HFFc6 (cell line): Measurements from ENCODE around the gene C10orf71. TPM values are rescaled to one million over a fixed set of nuclear protein-coding genes. Genes with fewer than 3 reads are reported as not detected.

ENCODE experiments used
- DNase-seq: peaks from one replicate; pipeline ENCODE4 v3.0.0-alpha.2; 2018
- H3K27ac Mint-ChIP-seq: 2 replicates; pipeline ENCODE4 v1.8.0; 2020; ENCODE audit warnings: mild to moderate bottlenecking, mixed read lengths
- H3K27me3 Mint-ChIP-seq: 2 replicates; pipeline ENCODE4 v1.8.0; 2021; ENCODE audit warnings: mild to moderate bottlenecking, moderate library complexity, mixed read lengths; ENCODE audit not compliant: insufficient read depth
- H3K36me3 Mint-ChIP-seq: 2 replicates; pipeline ENCODE4 v1.8.0; 2021; ENCODE audit warnings: low read depth, mixed read lengths
- H3K4me1 Mint-ChIP-seq: 2 replicates; pipeline ENCODE4 v1.8.0; 2020; ENCODE audit warnings: low read depth, mixed read lengths
- H3K4me3 Mint-ChIP-seq: 2 replicates; pipeline ENCODE4 v1.8.0; 2020; ENCODE audit warnings: mild to moderate bottlenecking, moderate library complexity, mixed read lengths
- H3K9me3 Mint-ChIP-seq: 2 replicates; pipeline ENCODE4 v1.8.0; 2020; ENCODE audit warnings: mild to moderate bottlenecking, mixed read lengths
- total RNA-seq, 6 experiments: library from RNA; stranded (reverse); fragmentation: NEBNext Ultra II Directional; extraction: Animal tissue kit (Norgen Biotek cat#: 25700); gene quantifications; 2 replicates in 1 of 6; 3 replicates in 5 of 6; pipeline ENCODE4 v1.2.3, GENCODE V29; 2021
- TF ChIP-seq, protein P1 (sequence below): fragments of 200-600 bp; sonication (generic); IDR thresholded peaks from 2 replicates; pipeline ENCODE4 v1.5.0; 2021; ENCODE audit warnings: antibody characterized with exemption, mild to moderate bottlenecking

The C10orf71 gene
- total RNA-seq, 6 experiments from 2014 or later = not detected

DNA sequence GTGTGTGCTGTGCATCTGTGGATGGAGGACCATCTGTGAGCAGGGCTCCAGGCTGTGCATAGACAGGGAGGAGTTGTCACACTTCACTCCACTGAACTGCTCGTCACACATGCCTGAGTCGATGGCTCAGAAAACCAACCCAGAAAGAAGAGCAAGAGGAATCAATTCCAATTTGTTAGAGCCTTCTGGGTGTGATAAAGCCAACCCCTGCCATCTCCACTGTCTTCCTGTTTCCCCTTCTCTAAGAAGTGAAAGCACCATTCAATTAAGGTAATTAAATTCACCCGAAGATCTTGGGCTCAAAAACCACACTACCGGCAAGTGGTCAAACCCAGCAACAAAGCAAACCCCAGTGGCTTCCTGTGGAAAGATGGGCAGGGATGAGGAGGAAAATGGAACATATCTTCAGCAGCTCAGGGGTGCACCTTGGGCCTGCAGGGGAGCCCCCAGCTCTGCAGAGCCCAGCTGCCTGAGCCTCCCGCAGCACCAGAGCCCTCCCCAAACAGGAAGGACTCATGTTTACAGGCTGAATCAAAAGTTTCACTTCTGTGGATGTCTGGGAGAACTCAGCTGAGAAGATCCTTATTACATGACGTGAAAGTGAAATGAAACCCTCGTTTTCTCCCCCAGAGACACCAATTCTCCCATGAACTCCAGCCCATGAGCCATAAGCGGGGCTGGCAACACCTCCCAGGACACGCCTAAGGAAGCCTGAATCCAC is 10.9 kb downstream of the C10orf71 start:
- Mint-ChIP-seq H3K27me3 (peaks cover 36% of the 10 kb centered on the region), H3K4me3 (no peak overlapping the region), H3K36me3 (no peaks in the 10 kb centered on the region), H3K27ac (no peak overlapping the region), H3K4me1 (no peaks in the 10 kb centered on the region), H3K9me3 (no peaks in the 10 kb centered on the region)
- TF ChIP-seq, protein P1, sequence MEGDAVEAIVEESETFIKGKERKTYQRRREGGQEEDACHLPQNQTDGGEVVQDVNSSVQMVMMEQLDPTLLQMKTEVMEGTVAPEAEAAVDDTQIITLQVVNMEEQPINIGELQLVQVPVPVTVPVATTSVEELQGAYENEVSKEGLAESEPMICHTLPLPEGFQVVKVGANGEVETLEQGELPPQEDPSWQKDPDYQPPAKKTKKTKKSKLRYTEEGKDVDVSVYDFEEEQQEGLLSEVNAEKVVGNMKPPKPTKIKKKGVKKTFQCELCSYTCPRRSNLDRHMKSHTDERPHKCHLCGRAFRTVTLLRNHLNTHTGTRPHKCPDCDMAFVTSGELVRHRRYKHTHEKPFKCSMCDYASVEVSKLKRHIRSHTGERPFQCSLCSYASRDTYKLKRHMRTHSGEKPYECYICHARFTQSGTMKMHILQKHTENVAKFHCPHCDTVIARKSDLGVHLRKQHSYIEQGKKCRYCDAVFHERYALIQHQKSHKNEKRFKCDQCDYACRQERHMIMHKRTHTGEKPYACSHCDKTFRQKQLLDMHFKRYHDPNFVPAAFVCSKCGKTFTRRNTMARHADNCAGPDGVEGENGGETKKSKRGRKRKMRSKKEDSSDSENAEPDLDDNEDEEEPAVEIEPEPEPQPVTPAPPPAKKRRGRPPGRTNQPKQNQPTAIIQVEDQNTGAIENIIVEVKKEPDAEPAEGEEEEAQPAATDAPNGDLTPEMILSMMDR = no peak
- DNase-seq = no peak

DNA sequence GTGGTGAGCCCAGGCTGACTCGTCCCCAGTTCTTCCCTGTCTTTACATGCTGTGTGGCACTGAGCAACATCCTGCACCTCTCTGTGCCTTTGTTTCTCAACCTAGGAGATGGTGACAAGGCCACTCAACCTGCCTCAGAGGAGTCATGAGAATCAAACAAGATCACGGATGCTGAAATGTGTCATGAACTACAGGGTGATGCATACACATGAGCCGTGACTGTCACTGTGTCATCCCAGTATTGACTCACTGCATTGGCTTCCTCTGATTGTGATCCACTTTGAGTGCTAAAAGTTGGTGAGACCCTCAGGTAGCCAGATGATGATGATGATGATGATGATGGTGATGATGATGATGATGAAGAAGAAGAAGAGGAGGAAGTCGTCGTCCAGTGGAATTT is 11.5 kb downstream of the C10orf71 start:
- TF ChIP-seq, protein P1 = no peak
- Mint-ChIP-seq H3K9me3 (no peaks in the 10 kb centered on the region), H3K36me3 (no peaks in the 10 kb centered on the region), H3K27me3 (peaks cover 34% of the 10 kb centered on the region), H3K4me1 (no peaks in the 10 kb centered on the region), H3K4me3 (no peak overlapping the region), H3K27ac (no peak overlapping the region)
- DNase-seq = no peak

DNA sequence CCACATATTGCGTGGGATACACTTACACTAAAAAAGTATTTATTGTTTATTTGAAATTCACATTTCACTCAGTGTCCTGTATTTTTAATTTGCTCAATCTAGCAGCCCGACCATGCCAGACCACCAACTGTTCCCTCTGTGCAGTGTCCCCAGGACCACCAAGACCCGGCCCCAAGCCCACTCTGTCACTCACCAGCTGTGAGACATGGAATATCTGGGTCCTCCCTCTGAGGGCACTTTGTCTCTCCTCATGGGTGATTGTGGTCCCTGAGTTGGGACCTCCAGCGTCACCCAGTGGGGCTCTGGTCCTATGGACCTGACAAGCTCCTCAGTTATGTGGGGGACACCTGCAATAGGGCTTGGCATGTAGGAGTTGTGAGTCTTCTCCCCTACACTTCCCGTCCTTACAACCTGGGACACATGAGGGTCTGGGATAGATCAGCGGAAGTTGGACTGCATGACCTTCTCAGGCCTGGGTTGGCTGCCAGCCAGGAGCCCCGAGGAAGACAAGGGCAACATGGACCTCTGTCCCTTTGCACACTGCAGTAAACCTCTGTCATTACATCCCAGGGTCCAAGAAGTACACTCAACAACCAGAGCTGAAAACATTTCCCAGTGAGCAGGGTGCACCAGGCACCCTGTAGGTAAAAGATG is 12.1 kb downstream of the C10orf71 start:
- no peak for DNase-seq
- Mint-ChIP-seq H3K4me3 (no peak overlapping the region), H3K27ac (no peak overlapping the region), H3K9me3 (no peaks in the 10 kb centered on the region), H3K4me1 (no peaks in the 10 kb centered on the region), H3K27me3 (peaks cover 29% of the 10 kb centered on the region), H3K36me3 (no peaks in the 10 kb centered on the region)
- TF ChIP-seq, protein P1 = no peak

DNA sequence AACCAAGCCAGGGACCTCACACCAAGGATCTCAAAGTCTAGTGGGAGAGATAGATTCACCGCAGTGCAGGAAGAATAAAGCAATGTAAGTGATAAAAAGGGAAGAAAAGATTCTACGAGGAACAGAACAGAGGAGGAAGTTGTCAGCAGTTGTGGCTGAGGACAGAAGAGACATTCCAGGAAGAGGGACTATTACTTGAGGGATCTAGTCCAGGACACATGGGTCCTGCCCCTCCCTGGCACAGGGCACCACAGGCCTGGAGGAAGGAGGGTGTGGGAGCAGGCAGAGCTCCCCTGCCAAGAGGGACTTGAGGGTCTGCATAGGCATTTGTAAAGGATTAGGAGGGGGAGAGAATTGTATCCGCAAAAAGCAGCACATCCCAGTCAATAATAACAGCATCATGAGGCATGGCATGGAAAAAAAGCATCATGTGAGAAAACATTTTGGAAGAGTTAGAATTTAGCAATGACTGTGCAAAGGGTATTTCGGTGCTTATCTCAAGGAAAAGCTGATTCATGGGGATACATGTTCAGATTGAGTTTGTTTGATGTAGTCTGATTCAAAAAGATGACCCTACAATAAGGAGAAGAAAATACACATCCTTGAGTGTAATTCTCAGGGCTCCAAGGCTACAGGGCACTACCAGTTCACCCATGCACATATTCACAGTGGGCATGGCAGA is 12.7 kb downstream of the C10orf71 start:
- Mint-ChIP-seq H3K36me3 (no peaks in the 10 kb centered on the region), H3K4me1 (no peaks in the 10 kb centered on the region), H3K9me3 (no peaks in the 10 kb centered on the region), H3K27ac (no peak overlapping the region), H3K27me3 (peaks cover 27% of the 10 kb centered on the region), H3K4me3 (no peak overlapping the region)
- TF ChIP-seq, protein P1 = no peak
- DNase-seq = no peak

DNA sequence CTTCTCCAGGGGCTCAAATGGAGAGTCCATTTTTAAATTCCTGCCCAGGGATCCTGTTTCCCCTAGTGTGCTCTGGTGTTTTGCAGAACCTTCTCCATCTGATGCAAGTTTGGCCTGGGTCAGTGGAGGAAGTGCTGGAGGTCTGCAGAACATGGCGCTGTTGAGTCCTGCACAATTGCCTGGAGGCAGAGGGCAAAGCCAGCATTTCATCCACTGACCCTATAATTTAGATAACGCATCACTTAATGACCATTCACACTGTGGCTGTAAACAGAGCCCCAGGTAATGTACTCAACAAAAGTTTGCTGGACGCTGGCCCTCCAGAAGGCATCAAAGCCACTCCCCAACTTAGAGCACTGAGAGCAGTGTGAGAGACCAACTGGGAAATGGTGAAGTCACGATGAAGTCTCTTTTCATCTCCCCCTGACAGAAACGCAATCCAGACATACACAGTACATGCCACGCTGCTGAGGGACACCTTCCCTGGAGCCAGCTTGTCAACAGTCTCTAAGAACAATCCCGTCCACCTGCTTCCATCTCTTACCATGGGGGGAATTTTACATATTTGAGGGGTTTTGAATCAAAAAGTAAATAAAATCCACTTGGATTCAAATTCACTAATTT is 13.4 kb downstream of the C10orf71 start:
- H3K27ac Mint-ChIP-seq = no peak overlapping the region
- no peak for DNase-seq
- peaks cover 24% of the 10 kb centered on the region for H3K27me3 Mint-ChIP-seq
- H3K9me3 Mint-ChIP-seq = no peaks in the 10 kb centered on the region
- TF ChIP-seq, protein P1 = no peak
- no peak overlapping the region for H3K4me3 Mint-ChIP-seq
- no peaks in the 10 kb centered on the region for H3K36me3 Mint-ChIP-seq
- no peaks in the 10 kb centered on the region for H3K4me1 Mint-ChIP-seq
